ENCODE data around the gene LMNTD2. TPM values are rescaled to one million over a fixed set of nuclear protein-coding genes. Genes with fewer than 3 reads are reported as not detected.

Gene LMNTD2
- total RNA-seq, 1 donor from 2014 or later = 5.9 TPM

- Histone ChIP-seq H3K9me3 (no peaks in the 10 kb centered on the region), H3K27me3 (no peaks in the 10 kb centered on the region), H3K36me3 (peaks cover 97% of the 10 kb centered on the region), H3K4me3 (no peak overlapping the region), H3K27ac (no peak overlapping the region), H3K4me1 (no peaks in the 10 kb centered on the region)
- no peak for TF ChIP-seq CTCF (IDR thresholded peaks at IDR 0.05)
- no peak for ATAC-seq
- DNase-seq = no peak
- intact Hi-C loops (cut with DNase I) = no loop called here
These were observed 36.7 kb upstream of the LMNTD2 start for GRCh38 chr11:597166-597725.

- no peaks in the 10 kb centered on the region for H3K9me3 ChIP-seq
- TF ChIP-seq CTCF (IDR thresholded peaks at IDR 0.05) = no peak
- H3K36me3 ChIP-seq = peaks cover 95% of the 10 kb centered on the region
- DNase-seq = no peak
- ATAC-seq = no peak
- H3K4me3 ChIP-seq = no peak overlapping the region
- H3K4me1 ChIP-seq = no peaks in the 10 kb centered on the region
- intact Hi-C loops (cut with DNase I) = no loop called here
- no peaks in the 10 kb centered on the region for H3K27me3 ChIP-seq
- no peak overlapping the region for H3K27ac ChIP-seq
These were observed 35.8 kb upstream of the LMNTD2 start for GRCh38 chr11:596374-596773.

GRCh38 chr11:595400-595799, 34.9 kb upstream of the LMNTD2 start:
- H3K4me3 ChIP-seq = no peak overlapping the region
- DNase-seq (no peak), ATAC-seq (no peak)
- no peaks in the 10 kb centered on the region for H3K9me3 ChIP-seq
- intact Hi-C loops (cut with DNase I) = no loop called here
- TF ChIP-seq CTCF (IDR thresholded peaks at IDR 0.05) = no peak
- no peak overlapping the region for H3K27ac ChIP-seq
- no peaks in the 10 kb centered on the region for H3K4me1 ChIP-seq
- peaks cover 91% of the 10 kb centered on the region for H3K36me3 ChIP-seq
- no peaks in the 10 kb centered on the region for H3K27me3 ChIP-seq

- no peak for ATAC-seq
- H3K36me3 ChIP-seq = peaks cover 90% of the 10 kb centered on the region
- H3K27ac ChIP-seq = no peak overlapping the region
- H3K9me3 ChIP-seq = no peaks in the 10 kb centered on the region
- no peaks in the 10 kb centered on the region for H3K27me3 ChIP-seq
- DNase-seq = no peak
- intact Hi-C loops (cut with DNase I) = no loop called here
- no peak for TF ChIP-seq CTCF (IDR thresholded peaks at IDR 0.05)
- no peak overlapping the region for H3K4me3 ChIP-seq
- H3K4me1 ChIP-seq = no peaks in the 10 kb centered on the region
These were observed 32.8 kb upstream of the LMNTD2 start for GRCh38 chr11:593347-593746.

- H3K4me3 ChIP-seq = no peak overlapping the region
- ATAC-seq = no peak
- TF ChIP-seq CTCF (IDR thresholded peaks at IDR 0.05) = no peak
- DNase-seq = no peak
- H3K27ac ChIP-seq = no peak overlapping the region
- H3K36me3 ChIP-seq = peaks cover 91% of the 10 kb centered on the region
- no peaks in the 10 kb centered on the region for H3K9me3 ChIP-seq
- H3K4me1 ChIP-seq = no peaks in the 10 kb centered on the region
- no peaks in the 10 kb centered on the region for H3K27me3 ChIP-seq
- intact Hi-C loops (cut with DNase I) = no loop called here
These were observed 32.4 kb upstream of the LMNTD2 start for GRCh38 chr11:592918-593317.

- no peak for TF ChIP-seq CTCF (IDR thresholded peaks at IDR 0.05)
- Histone ChIP-seq H3K27me3 (no peaks in the 10 kb centered on the region), H3K9me3 (no peaks in the 10 kb centered on the region), H3K27ac (no peak overlapping the region), H3K4me3 (no peak overlapping the region), H3K36me3 (peaks cover 91% of the 10 kb centered on the region), H3K4me1 (no peaks in the 10 kb centered on the region)
- DNase-seq (no peak), ATAC-seq (no peak)
- intact Hi-C loops (cut with DNase I) = no loop called here
These were observed 32.0 kb upstream of the LMNTD2 start for GRCh38 chr11:592501-592900.
